ENCODE results near the gene LOXL1.

DNA sequence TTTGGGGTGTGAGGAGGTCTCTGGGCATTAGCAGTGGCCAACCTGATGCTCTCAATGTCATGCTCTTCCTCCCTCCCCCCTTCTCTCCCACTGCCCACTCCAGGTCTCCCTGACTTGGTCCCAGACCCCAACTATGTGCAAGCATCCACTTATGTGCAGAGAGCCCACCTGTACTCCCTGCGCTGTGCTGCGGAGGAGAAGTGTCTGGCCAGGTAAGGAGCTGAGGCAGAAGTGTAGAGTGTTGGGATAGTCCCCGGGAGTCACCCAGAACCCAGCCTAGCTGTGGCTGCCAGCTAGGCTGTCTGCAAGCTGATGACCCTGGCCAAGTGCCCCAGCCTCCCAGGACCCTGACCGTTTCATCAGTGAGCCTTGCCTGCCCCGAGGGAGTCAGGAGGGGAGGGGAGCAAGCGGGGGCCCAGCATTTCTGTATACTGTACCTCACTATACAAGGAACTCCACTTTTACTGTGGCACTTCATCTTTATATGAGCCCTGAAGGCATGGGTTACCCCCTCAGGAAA is 16.5 kb downstream of the LOXL1 start:
- TF ChIP-seq, protein P1, sequence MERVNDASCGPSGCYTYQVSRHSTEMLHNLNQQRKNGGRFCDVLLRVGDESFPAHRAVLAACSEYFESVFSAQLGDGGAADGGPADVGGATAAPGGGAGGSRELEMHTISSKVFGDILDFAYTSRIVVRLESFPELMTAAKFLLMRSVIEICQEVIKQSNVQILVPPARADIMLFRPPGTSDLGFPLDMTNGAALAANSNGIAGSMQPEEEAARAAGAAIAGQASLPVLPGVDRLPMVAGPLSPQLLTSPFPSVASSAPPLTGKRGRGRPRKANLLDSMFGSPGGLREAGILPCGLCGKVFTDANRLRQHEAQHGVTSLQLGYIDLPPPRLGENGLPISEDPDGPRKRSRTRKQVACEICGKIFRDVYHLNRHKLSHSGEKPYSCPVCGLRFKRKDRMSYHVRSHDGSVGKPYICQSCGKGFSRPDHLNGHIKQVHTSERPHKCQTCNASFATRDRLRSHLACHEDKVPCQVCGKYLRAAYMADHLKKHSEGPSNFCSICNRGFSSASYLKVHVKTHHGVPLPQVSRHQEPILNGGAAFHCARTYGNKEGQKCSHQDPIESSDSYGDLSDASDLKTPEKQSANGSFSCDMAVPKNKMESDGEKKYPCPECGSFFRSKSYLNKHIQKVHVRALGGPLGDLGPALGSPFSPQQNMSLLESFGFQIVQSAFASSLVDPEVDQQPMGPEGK (CRISPR knock-in tag; IDR thresholded peaks at IDR 0.05; ENCODE audit: borderline replicate concordance), result no peak
- TF ChIP-seq GLIS3 (CRISPR knock-in tag; IDR thresholded peaks at IDR 0.05) (no peak), SNAI2 (CRISPR knock-in tag; IDR thresholded peaks at IDR 0.05) (no peak), ARNTL (CRISPR knock-in tag; IDR thresholded peaks at IDR 0.05; ENCODE audit: borderline replicate concordance, low read depth) (no peak), CSDC2 (CRISPR knock-in tag; IDR thresholded peaks at IDR 0.05) (no peak), ZFP3 (CRISPR knock-in tag; IDR thresholded peaks at IDR 0.05) (no peak)
